Astrocyte (in vitro differentiated cells and primary cell): Measurements from ENCODE around the gene INPP4A.

Experiments used
- CTCF ChIP-seq: IDR thresholded peaks from 2 replicates; pipeline ENCODE4 v1.5.1; 2011; ENCODE audit warnings: low read depth, mild to moderate bottlenecking, inconsistent platforms, low read length, moderate library complexity; ENCODE audit not compliant: insufficient read depth
- EZH2 ChIP-seq: IDR thresholded peaks from 2 replicates; pipeline ENCODE4 v1.6.1; 2012; ENCODE audit warnings: mild to moderate bottlenecking, low read length, inconsistent platforms; ENCODE audit not compliant: insufficient read depth

- TF ChIP-seq CTCF (no peak), EZH2 (no peak)
Measured at GRCh38 chr2:98458207-98458606, 13.5 kb downstream of the INPP4A start.
